NCI-H748 (cell line): Measurements from ENCODE around the gene LINGO1.

ENCODE experiments used
- DNase-seq: peaks from one replicate; lab custom pipeline; 2025; ENCODE audit not compliant: unreplicated experiment; lab: John Stamatoyannopoulos, UW

Gene LINGO1

DNA sequence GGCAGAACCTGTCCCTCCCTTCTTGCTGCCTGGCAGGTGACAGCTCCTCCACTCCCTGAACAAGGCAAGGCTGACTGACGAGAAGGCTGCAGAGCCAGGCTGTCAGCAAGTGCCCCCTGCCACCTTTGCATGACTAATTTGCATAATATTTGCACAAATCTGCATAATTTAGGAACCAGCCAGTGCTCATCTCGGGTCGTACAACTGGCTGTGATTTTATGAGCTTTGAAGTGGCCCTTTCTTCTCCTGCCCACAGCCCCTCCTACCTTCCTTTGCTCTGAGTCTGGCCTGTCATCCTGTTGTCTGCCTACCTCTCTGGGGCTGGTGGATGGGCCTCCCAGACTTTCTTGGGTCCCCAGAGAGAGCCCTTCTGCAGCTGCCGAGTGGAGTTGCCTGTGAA is 58.9 kb downstream of the LINGO1 start:
- no peak for DNase-seq

DNA sequence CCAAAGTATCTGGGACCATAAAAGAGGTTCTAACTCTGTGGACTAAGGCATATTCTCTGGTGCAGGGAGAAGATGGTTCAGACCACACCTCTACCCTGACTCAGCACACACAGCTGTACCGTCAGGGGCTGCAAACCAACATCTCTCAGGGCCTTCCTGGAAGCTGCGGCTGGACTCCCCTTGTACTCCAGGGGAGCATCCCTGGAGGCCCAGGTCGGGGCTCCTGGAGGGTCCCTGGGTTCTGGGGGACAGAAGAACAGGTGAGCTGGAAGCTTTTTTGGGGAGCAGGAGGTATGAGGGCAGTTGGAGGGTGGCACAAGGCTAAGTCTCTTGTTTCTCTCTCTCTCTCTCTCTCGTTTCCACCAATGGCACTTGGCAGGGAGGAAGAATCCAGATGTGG is 60.5 kb downstream of the LINGO1 start:
- no peak for DNase-seq

DNA sequence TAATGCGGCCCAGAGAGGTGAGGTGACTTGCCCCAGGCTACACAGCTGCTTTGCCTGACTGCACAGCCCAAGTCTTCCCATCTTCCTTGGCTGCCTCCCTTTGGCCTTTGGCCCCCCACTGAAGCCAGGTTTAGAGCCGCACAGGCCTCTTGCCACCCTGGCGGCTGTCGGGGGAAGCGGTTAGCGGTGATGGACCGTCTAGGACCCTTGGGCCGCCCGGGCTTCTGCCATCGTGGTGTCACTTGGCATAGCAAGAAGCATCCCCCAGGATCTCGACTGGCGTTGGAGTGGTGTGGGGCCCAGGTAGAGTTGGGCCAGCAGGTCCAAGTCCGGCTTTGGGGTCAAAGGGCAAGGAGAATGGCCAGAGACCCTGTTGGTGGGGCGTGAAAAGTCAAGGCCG is 61.0 kb downstream of the LINGO1 start:
- no peak for DNase-seq

DNA sequence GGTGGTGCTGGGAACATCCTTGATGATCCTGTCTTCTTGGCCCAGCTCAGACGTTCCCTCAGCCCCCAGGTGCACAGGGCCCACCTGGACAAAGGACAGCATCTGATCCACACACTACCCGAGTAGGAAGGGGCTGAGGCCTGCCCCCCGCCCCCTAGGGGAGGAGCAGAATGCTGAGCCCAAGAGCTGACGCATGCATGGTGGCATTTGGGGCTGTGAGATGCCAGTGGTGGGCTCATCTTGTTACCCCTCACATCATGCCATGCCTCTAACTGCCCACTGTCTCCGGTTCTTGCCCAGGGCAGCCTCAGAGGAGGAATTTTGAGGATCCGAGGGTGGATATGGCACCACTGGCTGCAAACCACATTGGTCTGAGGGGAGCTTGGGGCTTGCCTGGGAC is 61.5 kb downstream of the LINGO1 start:
- DNase-seq, result no peak

DNA sequence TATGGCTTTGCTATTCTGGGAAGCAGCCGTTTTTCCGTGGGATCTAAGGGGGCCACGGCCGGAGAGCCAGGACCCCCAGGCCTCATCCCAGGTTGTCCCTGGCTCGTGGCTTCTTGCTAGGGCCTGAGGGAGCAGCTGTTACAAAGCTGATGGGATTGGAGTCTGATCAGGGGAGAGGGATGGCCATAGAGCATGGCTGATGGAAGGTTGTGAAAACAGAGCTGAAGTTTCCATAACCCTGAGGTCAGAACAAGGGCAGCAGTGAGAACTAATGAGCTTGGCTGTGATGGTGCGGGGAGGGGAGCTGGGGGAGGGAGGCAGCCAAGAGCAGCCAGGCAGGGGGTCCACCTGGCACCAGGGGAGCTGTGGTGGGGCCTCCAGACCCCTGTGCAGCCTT is 63.0 kb downstream of the LINGO1 start:
- DNase-seq, result no peak

DNA sequence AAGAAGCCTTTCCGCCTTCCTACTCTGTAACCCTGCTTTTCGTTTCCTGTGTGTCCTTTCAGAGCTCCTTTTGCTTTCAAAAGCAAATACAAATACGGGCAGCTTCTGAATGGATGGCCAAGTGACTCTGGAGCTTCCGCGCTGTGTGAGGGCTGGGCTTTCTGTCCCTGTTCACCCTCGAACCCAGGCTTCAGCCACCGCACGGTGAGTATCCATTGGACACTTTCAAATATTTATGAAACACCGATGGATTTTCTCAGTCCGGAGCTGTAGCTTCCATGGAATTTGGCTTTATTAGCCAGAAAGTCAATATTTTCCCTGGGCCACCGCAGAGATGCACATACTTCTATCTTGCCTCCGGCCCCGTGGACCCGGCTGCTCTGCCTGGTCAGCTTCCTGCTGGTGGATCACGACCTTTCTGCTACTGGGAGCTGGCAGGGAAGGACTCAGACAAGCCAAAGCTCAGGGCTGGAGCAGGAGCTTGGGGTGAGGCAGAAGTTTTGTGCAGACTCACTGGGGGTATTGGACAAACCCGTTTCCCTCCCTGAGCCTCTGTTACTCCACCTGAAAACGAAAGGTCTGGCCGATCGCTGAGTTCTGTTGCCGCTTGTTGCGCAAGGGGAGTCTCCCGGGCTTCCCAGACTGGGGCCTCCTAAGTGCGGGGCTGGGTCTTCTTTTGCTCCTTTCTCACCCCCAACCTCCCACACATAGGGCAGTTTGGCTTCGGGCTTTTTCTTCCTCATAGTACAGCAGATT is 63.6 kb downstream of the LINGO1 start:
- DNase-seq, result no peak

DNA sequence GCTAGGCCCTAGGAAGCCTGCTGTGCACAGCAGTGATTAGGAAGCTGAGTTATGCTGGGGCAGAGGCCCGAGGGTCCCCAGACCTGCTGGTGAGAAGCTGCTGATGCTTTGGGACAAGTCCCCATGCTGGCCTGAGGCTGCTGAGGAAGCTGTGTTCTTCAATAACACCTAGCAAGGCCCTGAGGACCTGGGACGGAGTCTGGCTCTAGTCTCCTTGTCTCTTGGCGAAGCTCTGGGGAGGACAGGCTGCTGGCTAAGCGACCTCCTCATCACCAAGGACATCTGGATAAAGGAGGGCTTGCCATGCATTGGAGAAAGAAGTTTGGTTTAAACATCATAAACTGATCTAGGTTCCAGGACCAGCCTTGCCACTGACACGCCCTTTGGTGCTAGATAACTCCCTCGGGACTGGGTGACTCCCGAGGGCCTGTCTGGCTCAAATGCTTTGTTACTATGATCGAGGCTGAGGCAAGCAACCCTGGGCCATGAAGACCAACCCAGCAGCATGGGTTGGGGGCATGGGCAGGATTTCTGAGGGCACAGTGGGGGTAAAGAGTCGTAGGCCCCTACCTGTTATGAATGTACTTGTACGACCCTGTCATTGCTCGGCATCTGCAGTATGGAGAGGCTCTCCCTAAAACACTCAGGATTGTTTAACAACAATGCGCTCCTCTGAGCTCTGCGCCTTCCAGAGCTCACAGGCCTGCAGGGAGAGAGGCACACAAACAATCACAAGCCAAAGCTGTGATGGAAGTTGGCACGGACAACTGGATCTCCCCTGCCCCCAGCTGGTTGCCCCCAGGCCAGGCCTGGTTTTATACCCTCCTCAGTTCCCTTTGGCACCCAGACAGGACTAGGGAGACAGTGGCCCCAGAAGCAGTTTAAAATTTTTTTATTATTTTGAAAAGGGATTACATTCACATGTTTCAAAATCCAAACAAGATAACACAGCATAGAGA is 64.4 kb downstream of the LINGO1 start:
- DNase-seq, result no peak

DNA sequence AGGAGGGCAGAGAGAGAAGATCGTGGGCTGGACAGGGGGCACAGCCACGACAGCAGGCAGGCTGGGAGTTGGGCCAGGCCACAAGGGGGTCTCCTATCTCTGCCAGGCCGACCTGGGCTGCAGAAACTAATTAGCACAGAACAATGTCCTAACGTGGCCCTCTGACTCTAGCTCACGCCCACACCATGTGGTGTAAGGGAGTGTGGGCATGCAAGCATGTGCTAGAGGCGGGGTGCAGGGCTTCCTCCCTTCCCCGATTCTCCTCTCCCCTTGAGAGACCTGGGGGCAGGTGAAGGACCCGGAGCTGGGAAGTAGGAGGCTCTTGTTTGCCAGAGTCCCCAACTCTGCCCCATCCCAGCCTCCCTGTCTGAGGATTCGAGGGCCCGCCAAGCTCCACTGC is 65.5 kb downstream of the LINGO1 start:
- DNase-seq, result no peak

DNA sequence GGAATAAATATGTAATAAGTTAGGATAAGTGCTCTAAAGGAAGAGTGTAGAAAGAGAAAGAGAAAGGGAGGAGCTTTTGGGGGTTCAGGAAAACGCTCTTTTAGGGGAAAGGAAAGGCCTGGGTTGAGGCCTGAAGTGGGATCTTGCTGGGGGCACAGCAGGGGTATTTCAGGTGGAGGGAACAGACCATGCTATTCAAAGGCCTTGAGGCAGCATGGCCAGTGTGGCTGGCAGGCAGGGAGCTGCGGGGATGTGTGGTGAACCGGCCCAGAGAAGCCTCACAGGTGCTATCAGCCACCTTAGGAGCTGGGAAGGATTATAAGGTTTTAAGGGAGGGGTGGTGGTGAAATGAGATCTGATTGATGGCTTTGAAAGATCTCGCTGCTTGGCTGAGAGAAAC is 66.6 kb downstream of the LINGO1 start:
- no peak for DNase-seq

DNA sequence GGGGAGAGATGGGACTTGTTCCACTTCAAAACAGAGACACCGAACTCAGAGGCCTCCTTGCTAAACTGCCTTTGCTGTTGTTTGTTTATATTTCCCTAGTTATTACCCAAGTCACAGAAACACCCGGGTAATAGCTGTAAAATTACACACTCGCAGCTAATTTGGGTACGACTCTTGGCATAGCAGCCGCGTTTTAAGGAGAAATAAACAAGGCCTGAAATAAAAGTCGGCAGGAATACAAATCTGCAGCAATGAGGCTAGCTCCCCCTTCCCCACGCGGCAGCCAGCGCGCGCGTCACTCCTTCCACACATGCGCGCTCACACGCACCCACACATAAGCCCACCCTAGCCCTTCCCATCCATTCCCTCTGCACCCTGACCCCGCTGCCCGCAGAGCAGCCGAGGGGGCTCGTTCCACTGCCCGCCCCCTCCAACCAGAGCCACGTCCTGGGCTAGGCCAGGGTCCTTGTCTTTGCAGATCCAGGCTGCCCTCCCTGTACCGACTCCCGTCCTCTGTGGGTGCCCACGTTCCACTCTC is 67.3 kb downstream of the LINGO1 start:
- DNase-seq, result no peak

DNA sequence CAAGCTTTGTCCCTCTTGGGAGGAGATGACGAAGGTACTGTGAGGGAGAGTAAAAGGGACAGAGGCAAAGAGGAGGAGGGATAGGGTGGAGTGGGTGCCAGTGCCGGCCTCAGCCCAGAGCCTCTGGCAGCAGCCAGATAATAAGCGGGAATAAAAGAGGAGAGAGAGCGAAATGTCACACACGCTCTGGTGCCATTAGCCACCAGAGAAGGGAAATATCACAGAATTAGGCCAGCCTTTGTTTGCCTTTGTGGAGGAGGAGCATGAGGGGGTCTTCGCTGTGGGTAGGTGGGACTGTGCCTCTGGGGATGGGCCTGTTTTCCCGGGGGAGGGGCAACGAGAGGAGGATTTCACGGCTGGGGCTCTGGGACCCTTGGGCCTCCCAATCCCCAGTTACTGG is 67.8 kb downstream of the LINGO1 start:
- no peak for DNase-seq

DNA sequence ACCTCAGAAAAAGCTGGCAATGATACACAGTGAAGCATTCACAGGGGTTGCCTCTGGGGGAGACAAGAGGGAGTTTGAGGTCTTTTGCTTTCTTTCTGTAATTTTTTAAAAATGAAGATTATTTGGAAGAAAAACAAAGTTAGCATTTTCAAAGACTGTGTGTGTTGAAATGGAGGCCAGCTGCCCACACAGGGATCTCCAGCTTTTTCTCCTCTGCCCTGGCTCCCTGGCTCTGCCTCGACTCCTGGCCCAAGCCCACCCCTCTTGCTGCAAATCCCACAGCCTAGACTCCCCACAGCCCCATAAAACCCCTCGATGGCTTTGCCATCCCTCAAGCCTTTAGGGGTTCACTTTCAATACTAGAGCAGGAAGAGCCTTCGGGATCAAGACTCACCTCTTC is 68.4 kb downstream of the LINGO1 start:
- no peak for DNase-seq

DNA sequence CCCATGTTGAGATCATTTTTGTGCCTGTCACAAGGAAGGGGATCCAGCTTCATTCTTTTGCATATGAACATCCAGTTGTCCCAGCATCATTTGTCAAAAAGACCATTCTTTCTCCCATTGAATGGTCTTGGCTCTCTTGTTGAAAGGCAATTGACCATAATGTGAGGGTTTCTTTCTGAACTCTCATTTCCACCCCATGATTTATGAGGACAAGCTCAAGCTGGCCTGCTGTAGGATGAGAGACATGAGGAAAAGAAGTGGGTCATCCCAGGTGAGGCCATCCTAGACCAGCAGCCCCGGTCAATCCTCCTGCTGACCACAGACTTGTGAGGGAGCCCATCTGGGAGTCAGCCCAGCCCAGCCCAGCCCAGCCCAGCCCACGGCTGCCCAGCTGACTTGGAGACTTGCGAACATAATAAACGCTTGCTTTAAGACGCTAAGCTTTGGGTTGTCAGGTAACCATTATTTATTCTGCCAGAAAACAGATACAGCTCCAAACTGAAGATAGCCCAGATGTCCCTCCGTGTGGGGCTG is 69.0 kb downstream of the LINGO1 start:
- no peak for DNase-seq
